HCT116 (cell line): ENCODE results near the gene RTL9. TPM values are rescaled to one million over a fixed set of nuclear protein-coding genes. Genes with fewer than 3 reads are reported as not detected.
"Not testable (repeated sequence)": the region's sequence is repeated elsewhere in the genome, so short reads cannot be mapped to it uniquely, and the experiment has no call there.

Experiments
- ATAC-seq: fragments of 200-7000 bp; cut with Tn5 transposase; 2 replicates; pipeline ENCODE4 v1.9.1; 2020; ENCODE audit warnings: mild to moderate bottlenecking, moderate library complexity
- BruUV-seq: library from RNA; stranded (reverse); fragments of 400-500 nt; replicated peaks from 2 replicates; lab custom pipeline; 2021; lab: Mats Ljungman, UMichigan
- CTCF ChIA-PET: fragments of 300-600 bp; sonication (Branson Sonifier 250); formaldehyde crosslinking; loops from one replicate; lab custom pipeline; 2021; ENCODE audit warnings: antibody characterized with exemption; lab: Charles Lee
- POLR2A ChIA-PET: fragments of 300-600, 350-600 bp; sonication (Branson Sonifier 250); formaldehyde crosslinking; loops from one replicate; lab custom pipeline; 2021; ENCODE audit warnings: antibody characterized with exemption; lab: Charles Lee
- RAD21 ChIA-PET, 2 experiments: fragments of 300-600 bp; sonication (Branson Sonifier 250); formaldehyde crosslinking; loops; one replicate each; lab custom pipeline; 2023; ENCODE audit warnings: low total read pairs in 2 of 2; ENCODE audit not compliant: uncharacterized antibody in 2 of 2, unreplicated experiment in 2 of 2, low non-redundant PET in 1 of 2; lab: Charles Lee
- DNase-seq: peaks from one replicate; pipeline ENCODE4 v3.0.0-alpha.2; 2010; ENCODE audit warnings: low read depth, low spot score
- H2AFZ ChIP-seq: fragments of 200-600 bp; shearing (Covaris generic), sonication (generic); 2 replicates; pipeline ENCODE4 v1.6.1; 2017; ENCODE audit warnings: low read depth, mixed run types, mixed read lengths, antibody characterized with exemption, low read length; ENCODE audit not compliant: poor library complexity, severe bottlenecking
- H3K27ac ChIP-seq: 2 replicates; pipeline ENCODE4 v1.5.1; 2012; ENCODE audit warnings: low read depth, low read length
- H3K27me3 ChIP-seq: fragments of 200-600 bp; sonication (generic); 2 replicates; pipeline ENCODE4 v1.6.1; 2016; ENCODE audit warnings: mixed run types, low read length, mixed read lengths; ENCODE audit not compliant: insufficient read depth
- H3K36me3 ChIP-seq, 2 experiments: fragments of 200-500 bp in 1 of 2; fragments of 200-600 bp in 1 of 2; sonication (Bioruptor generic) in 1 of 2; sonication (generic) in 1 of 2; 2 replicates each; pipeline versions ENCODE4 v1.5.1 to v1.6.1; 2014 to 2016; ENCODE audit warnings: low read length in 2 of 2, inconsistent platforms in 1 of 2, mixed read lengths in 1 of 2, mixed run types in 1 of 2; ENCODE audit not compliant: insufficient read depth in 2 of 2, control insufficient read depth in 1 of 2
- H3K4me1 ChIP-seq, 2 experiments: fragments of 200-600 bp in 1 of 2; sonication (generic) in 1 of 2; 2 replicates each; pipeline versions ENCODE4 v1.5.1 to v1.6.1; 2012 to 2017; ENCODE audit warnings: low read length in 2 of 2, inconsistent platforms in 1 of 2, mild to moderate bottlenecking in 1 of 2, mixed read lengths in 1 of 2, mixed run types in 1 of 2, moderate library complexity in 1 of 2; ENCODE audit not compliant: insufficient read depth in 2 of 2, control insufficient read depth in 1 of 2
- H3K4me2 ChIP-seq: fragments of 200-600 bp; sonication (generic); 2 replicates; pipeline ENCODE4 v1.6.1; 2017; ENCODE audit warnings: mixed run types, low read length, mixed read lengths
- H3K4me3 ChIP-seq, 2 experiments: fragments of 200-600 bp in 1 of 2; sonication (generic) in 1 of 2; replicated peaks in 1 of 2; 2 replicates each; pipeline ENCODE4 v1.5.1; 2011 to 2016; ENCODE audit warnings: low read length in 2 of 2, control low read depth in 1 of 2, low read depth in 1 of 2, mild to moderate bottlenecking in 1 of 2, mixed read lengths in 1 of 2, mixed run types in 1 of 2
- H3K79me2 ChIP-seq: fragments of 200-600 bp; sonication (generic); 2 replicates; pipeline ENCODE4 v1.6.1; 2017; ENCODE audit warnings: mild to moderate bottlenecking, mixed run types, low read length, moderate library complexity, mixed read lengths; ENCODE audit not compliant: insufficient read depth
- H3K9ac ChIP-seq: fragments of 200-600 bp; sonication (generic); 2 replicates; pipeline ENCODE4 v1.6.1; 2016; ENCODE audit warnings: low read length, mixed read lengths
- H3K9me2 ChIP-seq: fragments of 200-600 bp; sonication (generic), shearing (Covaris generic); 2 replicates; pipeline ENCODE4 v1.6.1; 2017; ENCODE audit warnings: mixed run types, mild to moderate bottlenecking, moderate library complexity; ENCODE audit not compliant: insufficient read depth
- H3K9me3 ChIP-seq, 2 experiments: fragments of 200-500 bp in 1 of 2; fragments of 200-600 bp in 1 of 2; sonication (Bioruptor generic) in 1 of 2; sonication (generic) in 1 of 2; 2 replicates each; pipeline ENCODE4 v1.6.1; 2014 to 2017; ENCODE audit warnings: low read length in 2 of 2, mixed read lengths in 2 of 2, inconsistent platforms in 1 of 2, low read depth in 1 of 2, mild to moderate bottlenecking in 1 of 2, mixed run types in 1 of 2, moderate library complexity in 1 of 2; ENCODE audit not compliant: control insufficient read depth in 1 of 2, insufficient read depth in 1 of 2
- H4K20me1 ChIP-seq: fragments of 200-600 bp; sonication (generic), shearing (Covaris generic); 2 replicates; pipeline ENCODE4 v1.6.1; 2017; ENCODE audit warnings: mixed run types, mild to moderate bottlenecking, moderate library complexity; ENCODE audit not compliant: insufficient read depth
- ELF1 ChIP-seq: IDR thresholded peaks from 2 replicates; pipeline ENCODE4 v1.6.1; 2012; ENCODE audit warnings: low read depth, borderline replicate concordance
- EZH2 ChIP-seq: fragments of 200-600 bp; sonication (generic); IDR thresholded peaks from 2 replicates; pipeline ENCODE4 v1.6.1; 2017; ENCODE audit warnings: antibody characterized with exemption, mixed run types
- MAX ChIP-seq: IDR thresholded peaks from 2 replicates; pipeline ENCODE4 v1.6.1; 2012
- POLR2AphosphoS5 ChIP-seq: IDR thresholded peaks from 2 replicates; pipeline ENCODE4 v1.6.1; 2011; ENCODE audit warnings: mild to moderate bottlenecking, low read depth, low read length, moderate library complexity
- ZFX ChIP-seq: fragments of 450-650 bp; IDR thresholded peaks from 2 replicates; pipeline ENCODE4 v1.6.1; 2017
- intact Hi-C: fragments of 100-400 bp; cut with micrococcal nuclease; formaldehyde crosslinking; loops from 2 replicates; pipeline ENCODE4 v1.10.0; 2022
- total RNA-seq: library from RNA; stranded (reverse); gene quantifications from one replicate; pipeline ENCODE4 v1.2.1, GENCODE V29; 2021; ENCODE audit not compliant: unreplicated experiment

The RTL9 gene
- total RNA-seq, 1 experiment from 2014 or later, result 0.10 TPM

GRCh38 chrX:110331444-110332030, 27.1 kb upstream of the RTL9 start:
- Histone ChIP-seq H3K4me1 (no peaks in the 10 kb centered on the region), H3K4me3 (no peak overlapping the region), H4K20me1 (no peaks in the 10 kb centered on the region), H3K9ac (no peak overlapping the region), H3K27me3 (no peaks in the 10 kb centered on the region), H3K36me3 (no peaks in the 10 kb centered on the region), H3K79me2 (no peaks in the 10 kb centered on the region), H3K27ac (no peak overlapping the region), H3K9me2 (no peaks in the 10 kb centered on the region), H2AFZ (no peak overlapping the region), H3K4me2 (no peak overlapping the region), H3K9me3 (no peaks in the 10 kb centered on the region)
- no peak for DNase-seq
- ChIA-PET CTCF (no interaction called here), POLR2A (no interaction called here), RAD21 (no interaction called here)
- intact Hi-C loops, result no loop called here
- BruUV-seq, result no TSS peak
- no peak for ATAC-seq
- no peak for TF ChIP-seq MAX

- intact Hi-C loops, result not testable (repeated sequence)
These were observed 25.2 kb upstream of the RTL9 start for GRCh38 chrX:110333458-110333857.

GRCh38 chrX:110338935-110339334, 19.7 kb upstream of the RTL9 start:
- H3K4me2 ChIP-seq, result no peak overlapping the region
- ChIA-PET POLR2A (no interaction called here), CTCF (no interaction called here)
- no peaks in the 10 kb centered on the region for H4K20me1 ChIP-seq
- H3K9me2 ChIP-seq, result no peaks in the 10 kb centered on the region
- no peak for DNase-seq
- H3K9ac ChIP-seq, result no peak overlapping the region
- intact Hi-C loops, result no loop called here
- H2AFZ ChIP-seq, result no peak overlapping the region
- H3K36me3 ChIP-seq, result no peaks in the 10 kb centered on the region
- H3K4me3 ChIP-seq, result no peak overlapping the region
- TF ChIP-seq ZFX (no peak), POLR2AphosphoS5 (no peak), ELF1 (no peak), EZH2 (no peak)
- TF ChIP-seq, all 23 proteins: peak for 0
- RAD21 ChIA-PET, result no interaction called here
- Histone ChIP-seq H3K9me3 (no peaks in the 10 kb centered on the region), H3K4me1 (peaks cover 0 to 4% of the 10 kb centered on the region in 2 experiments; a peak in 1 of 4 replicates), H3K27ac (no peak overlapping the region), H3K27me3 (no peaks in the 10 kb centered on the region), H3K79me2 (no peaks in the 10 kb centered on the region)
- BruUV-seq, result no TSS peak
- ATAC-seq, result no peak

More at GRCh38 chrX:110333458-110333857, 25.2 kb upstream of the RTL9 start:
- H3K9me3 ChIP-seq, H3K79me2 ChIP-seq, H3K4me1 ChIP-seq, BruUV-seq, H3K27me3 ChIP-seq, H3K9me2 ChIP-seq, H3K27ac ChIP-seq, ATAC-seq, H3K4me3 ChIP-seq, H3K9ac ChIP-seq, DNase-seq, H2AFZ ChIP-seq, H3K4me2 ChIP-seq, POLR2A ChIA-PET, RAD21 ChIA-PET, CTCF ChIA-PET, H3K36me3 ChIP-seq, H4K20me1 ChIP-seq: not testable (repeated sequence)
